ENCODE data around the gene CCR6. TPM values are rescaled to one million over a fixed set of nuclear protein-coding genes. Genes with fewer than 3 reads are reported as not detected.

Gene CCR6
- total RNA-seq: 2.0 and 2.6 TPM in 2 replicates
- 0.70 and 1.7 TPM in 2 replicates for polyA plus RNA-seq

- Histone ChIP-seq H3K9me3 (ENCODE audit: low read depth) (no peaks in the 10 kb centered on the region), H3K36me3 (replicated peaks; ENCODE audit: insufficient read depth, low read depth) (no peaks in the 10 kb centered on the region), H3K79me2 (no peaks in the 10 kb centered on the region), H3K27ac (peak within 1 kb of the TSS; percentile 67), H3K4me2 (peak within 1 kb of the TSS; percentile 36), H4K20me1 (ENCODE audit: insufficient read depth, poor library complexity, severe bottlenecking) (no peaks in the 10 kb centered on the region), H3K4me3 (no peak within 1 kb of the TSS), H3K9me2 (replicated peaks; ENCODE audit: insufficient read depth) (no peaks in the 10 kb centered on the region), H3K27me3 (no peaks in the 10 kb centered on the region), H2AFZ (no peak within 1 kb of the TSS), H3K4me1 (ENCODE audit: insufficient read depth) (peaks cover 17% of the 10 kb centered on the region)
- WGBS (ENCODE audit: low lambda C conversion rate, missing lambda C conversion rate): 65% methylated on average over 8 of the region's 8 CpGs
- no peak for TF ChIP-seq EZH2 (IDR thresholded peaks at IDR 0.05; ENCODE audit: borderline replicate concordance)
- TF ChIP-seq, protein P1, sequence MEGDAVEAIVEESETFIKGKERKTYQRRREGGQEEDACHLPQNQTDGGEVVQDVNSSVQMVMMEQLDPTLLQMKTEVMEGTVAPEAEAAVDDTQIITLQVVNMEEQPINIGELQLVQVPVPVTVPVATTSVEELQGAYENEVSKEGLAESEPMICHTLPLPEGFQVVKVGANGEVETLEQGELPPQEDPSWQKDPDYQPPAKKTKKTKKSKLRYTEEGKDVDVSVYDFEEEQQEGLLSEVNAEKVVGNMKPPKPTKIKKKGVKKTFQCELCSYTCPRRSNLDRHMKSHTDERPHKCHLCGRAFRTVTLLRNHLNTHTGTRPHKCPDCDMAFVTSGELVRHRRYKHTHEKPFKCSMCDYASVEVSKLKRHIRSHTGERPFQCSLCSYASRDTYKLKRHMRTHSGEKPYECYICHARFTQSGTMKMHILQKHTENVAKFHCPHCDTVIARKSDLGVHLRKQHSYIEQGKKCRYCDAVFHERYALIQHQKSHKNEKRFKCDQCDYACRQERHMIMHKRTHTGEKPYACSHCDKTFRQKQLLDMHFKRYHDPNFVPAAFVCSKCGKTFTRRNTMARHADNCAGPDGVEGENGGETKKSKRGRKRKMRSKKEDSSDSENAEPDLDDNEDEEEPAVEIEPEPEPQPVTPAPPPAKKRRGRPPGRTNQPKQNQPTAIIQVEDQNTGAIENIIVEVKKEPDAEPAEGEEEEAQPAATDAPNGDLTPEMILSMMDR (IDR thresholded peaks at IDR 0.05; ENCODE audit: poor library complexity): no peak
- TF ChIP-seq EZH2phosphoT487 (IDR thresholded peaks at IDR 0.05; ENCODE audit: low read depth, severe bottlenecking, unreplicated experiment): no peak
- peak; percentile 46 for DNase-seq (ENCODE audit: low spot score)
These were observed at the start of gene CCR6 for GRCh38 chr6:167122827-167123657. Gene CCR6 (plus strand): TSS chr6:167123096. CDS start chr6:167136135, 13,039 bp downstream.

DNA sequence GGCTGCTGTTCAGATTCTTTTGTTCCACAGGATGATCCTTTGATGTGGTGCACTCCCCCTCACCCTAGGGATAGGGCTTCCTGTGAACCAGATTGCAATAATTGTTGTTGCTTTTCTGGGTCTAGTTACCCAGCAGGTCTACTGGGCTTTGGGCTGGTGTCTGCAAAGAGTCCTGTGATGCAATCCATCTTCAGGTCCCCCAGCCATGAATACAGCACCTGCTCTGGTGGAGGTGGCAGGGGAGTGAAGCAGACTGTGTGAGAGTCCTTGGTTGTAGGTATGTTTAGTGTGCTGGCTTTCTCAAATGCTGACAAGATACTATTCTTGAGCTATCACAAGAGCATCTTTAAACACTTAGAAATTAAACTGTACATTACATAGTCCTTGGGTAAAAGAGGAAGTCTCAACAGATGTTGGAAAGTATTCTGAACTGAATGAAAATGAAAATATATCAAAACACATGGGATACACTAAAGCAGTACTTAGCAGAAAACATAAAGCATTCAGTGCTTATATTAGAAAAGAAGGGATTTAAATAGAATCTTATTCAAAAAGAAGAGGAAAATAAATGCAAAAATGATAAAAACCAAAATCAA lies 49.1 kb upstream of the CCR6 start:
- no peaks in the 10 kb centered on the region for H3K27me3 ChIP-seq
- H3K4me2 ChIP-seq: no peak overlapping the region
- no peaks in the 10 kb centered on the region for H3K4me1 ChIP-seq (ENCODE audit: insufficient read depth)
- no peak for DNase-seq (ENCODE audit: low spot score)
- no peaks in the 10 kb centered on the region for H3K9me3 ChIP-seq (ENCODE audit: low read depth)
- no peak for TF ChIP-seq EZH2 (IDR thresholded peaks at IDR 0.05; ENCODE audit: borderline replicate concordance)
- TF ChIP-seq, protein P1 (IDR thresholded peaks at IDR 0.05; ENCODE audit: poor library complexity): no peak
- TF ChIP-seq EZH2phosphoT487 (IDR thresholded peaks at IDR 0.05; ENCODE audit: low read depth, severe bottlenecking, unreplicated experiment): no peak
- H3K27ac ChIP-seq: no peak overlapping the region
- no peak overlapping the region for H2AFZ ChIP-seq
- H3K9me2 ChIP-seq (replicated peaks; ENCODE audit: insufficient read depth): no peaks in the 10 kb centered on the region
- H3K79me2 ChIP-seq: no peaks in the 10 kb centered on the region
- no peak overlapping the region for H3K4me3 ChIP-seq
- no peaks in the 10 kb centered on the region for H3K36me3 ChIP-seq (replicated peaks; ENCODE audit: insufficient read depth, low read depth)
- no peaks in the 10 kb centered on the region for H4K20me1 ChIP-seq (ENCODE audit: insufficient read depth, poor library complexity, severe bottlenecking)

DNA sequence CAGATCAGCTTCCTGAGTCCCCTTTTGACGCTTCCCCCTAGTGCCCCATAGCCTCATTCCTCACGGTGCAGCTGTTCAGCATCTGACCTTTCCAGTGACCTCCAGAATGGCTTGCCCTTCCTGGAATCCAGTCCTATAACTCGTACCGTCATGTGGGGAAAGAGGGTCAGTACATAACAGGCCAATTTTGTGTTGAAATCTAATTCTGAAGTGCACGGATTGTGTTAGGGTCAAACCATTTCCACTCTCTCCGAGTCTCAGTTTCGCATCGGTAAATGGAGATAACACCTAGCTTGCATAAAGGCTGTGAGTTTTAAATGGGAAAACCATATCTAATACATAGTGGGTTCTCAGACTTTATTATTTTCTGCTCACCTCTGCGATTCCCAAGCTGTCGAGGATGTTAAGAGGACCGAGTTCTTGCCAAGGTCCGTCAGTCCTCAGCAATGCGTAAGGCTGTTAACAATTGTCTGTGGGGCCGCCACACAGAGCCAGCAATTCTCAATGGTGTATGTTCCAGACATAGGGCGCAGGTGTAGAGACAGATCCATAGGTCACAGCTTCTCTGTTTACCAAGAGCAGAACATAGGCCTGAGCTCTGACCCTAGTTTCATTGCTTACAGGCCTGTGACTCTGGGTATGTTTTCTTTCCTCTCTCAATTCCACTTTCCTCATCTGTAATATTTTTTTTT lies 45.5 kb upstream of the CCR6 start:
- Histone ChIP-seq H3K4me2 (no peak overlapping the region), H3K79me2 (no peaks in the 10 kb centered on the region), H3K4me3 (no peak overlapping the region), H3K9me2 (replicated peaks; ENCODE audit: insufficient read depth) (no peaks in the 10 kb centered on the region), H3K36me3 (replicated peaks; ENCODE audit: insufficient read depth, low read depth) (no peaks in the 10 kb centered on the region), H3K27me3 (no peaks in the 10 kb centered on the region), H3K27ac (no peak overlapping the region), H3K4me1 (ENCODE audit: insufficient read depth) (no peaks in the 10 kb centered on the region), H2AFZ (no peak overlapping the region), H4K20me1 (ENCODE audit: insufficient read depth, poor library complexity, severe bottlenecking) (no peaks in the 10 kb centered on the region), H3K9me3 (ENCODE audit: low read depth) (no peaks in the 10 kb centered on the region)
- DNase-seq (ENCODE audit: low spot score): no peak
- WGBS (ENCODE audit: low lambda C conversion rate, missing lambda C conversion rate): 71% methylated on average over 15 of the region's 15 CpGs
- TF ChIP-seq EZH2 (IDR thresholded peaks at IDR 0.05; ENCODE audit: borderline replicate concordance): no peak
- TF ChIP-seq, protein P1 (IDR thresholded peaks at IDR 0.05; ENCODE audit: poor library complexity): no peak
- no peak for TF ChIP-seq EZH2phosphoT487 (IDR thresholded peaks at IDR 0.05; ENCODE audit: low read depth, severe bottlenecking, unreplicated experiment)

Data from hepatocyte (in vitro differentiated cells).